ENCODE measurements around the gene KRTAP29-1.

The KRTAP29-1 gene

GRCh38 chr17:41329279-41329948, 26.8 kb upstream of the KRTAP29-1 start:
- no peak for DNase-seq (ENCODE audit: low read depth in 3 of 3, low spot score in 1 of 3)

GRCh38 chr17:41328207-41328606, 25.6 kb upstream of the KRTAP29-1 start:
- no peak for DNase-seq (ENCODE audit: low read depth in 3 of 3, low spot score in 1 of 3)

GRCh38 chr17:41327411-41328120, 24.9 kb upstream of the KRTAP29-1 start:
- no peak for DNase-seq (ENCODE audit: low read depth in 3 of 3, low spot score in 1 of 3)

- DNase-seq (ENCODE audit: low read depth in 3 of 3, low spot score in 1 of 3): no peak
These were observed 23.8 kb upstream of the KRTAP29-1 start for GRCh38 chr17:41326173-41327145.

- no peak for DNase-seq (ENCODE audit: low read depth in 3 of 3, low spot score in 1 of 3)
These were observed 23.0 kb upstream of the KRTAP29-1 start for GRCh38 chr17:41325611-41326010.

GRCh38 chr17:41325126-41325525, 22.5 kb upstream of the KRTAP29-1 start:
- no peak for DNase-seq (ENCODE audit: low read depth in 3 of 3, low spot score in 1 of 3)

GRCh38 chr17:41324180-41325075, 21.8 kb upstream of the KRTAP29-1 start:
- DNase-seq (ENCODE audit: low read depth in 3 of 3, low spot score in 1 of 3): no peak

- no peak for DNase-seq (ENCODE audit: low read depth in 3 of 3, low spot score in 1 of 3)
These were observed 20.5 kb upstream of the KRTAP29-1 start for GRCh38 chr17:41322903-41323895.

GRCh38 chr17:41322094-41322902, 19.6 kb upstream of the KRTAP29-1 start:
- no peak for DNase-seq (ENCODE audit: low read depth in 3 of 3, low spot score in 1 of 3)

GRCh38 chr17:41318231-41318630, 15.6 kb upstream of the KRTAP29-1 start:
- no peak for DNase-seq (ENCODE audit: low read depth in 3 of 3, low spot score in 1 of 3)

GRCh38 chr17:41315814-41316445, 13.3 kb upstream of the KRTAP29-1 start:
- DNase-seq (ENCODE audit: low read depth in 3 of 3, low spot score in 1 of 3): no peak

- DNase-seq (ENCODE audit: low read depth in 3 of 3, low spot score in 1 of 3): no peak
These were observed 12.6 kb upstream of the KRTAP29-1 start, which contains the start of gene KRTAP17-1 for GRCh38 chr17:41315204-41315794. Gene KRTAP17-1 (minus strand): TSS chr17:41315710. CDS start chr17:41315650, 60 bp downstream.

- no peak for DNase-seq (ENCODE audit: low read depth in 3 of 3, low spot score in 1 of 3)
These were observed 8.5 kb upstream of the KRTAP29-1 start for GRCh38 chr17:41311111-41311510.

GRCh38 chr17:41308918-41309359, 6.3 kb upstream of the KRTAP29-1 start, which contains the start of gene KRTAP16-1:
Gene KRTAP16-1 (minus strand): TSS chr17:41309309. CDS start chr17:41309253, 56 bp downstream.
- DNase-seq (ENCODE audit: low read depth in 3 of 3, low spot score in 1 of 3): peak in 2 of 3 donors; percentile 14 to 18

- peak; percentile 8 to 77 (median 63) for DNase-seq (ENCODE audit: low read depth in 3 of 3, low spot score in 1 of 3)
These were observed 5.7 kb upstream of the KRTAP29-1 start for GRCh38 chr17:41308251-41308917.

GRCh38 chr17:41307647-41308046, 5.0 kb upstream of the KRTAP29-1 start:
- DNase-seq (ENCODE audit: low read depth in 3 of 3, low spot score in 1 of 3): no peak

- DNase-seq (ENCODE audit: low read depth in 3 of 3, low spot score in 1 of 3): no peak
These were observed 1.4 kb upstream of the KRTAP29-1 start for GRCh38 chr17:41304091-41304490.
